ENCODE data around the gene SRSF2.

GRCh38 chr17:76696763-76697701, 40.1 kb downstream of the SRSF2 start:
- TF ChIP-seq POLR2AphosphoS5 (IDR thresholded peaks at IDR 0.05; ENCODE audit: low read depth, low read length) (no peak), POLR2A (IDR thresholded peaks at IDR 0.05; ENCODE audit: low read depth, low read length) (no peak)
